IPS-18a (cell line): ENCODE measurements around the gene TIGD2.
"Not testable (repeated sequence)": the region's sequence is repeated elsewhere in the genome, so short reads cannot be mapped to it uniquely, and the experiment has no call there.

Source experiments
- H3K27ac ChIP-seq: one replicate; pipeline ENCODE4 v1.5.1; 2013; ENCODE audit warnings: low read length
- H3K27me3 ChIP-seq: one replicate; pipeline ENCODE4 v1.6.1; 2013; ENCODE audit warnings: mild to moderate bottlenecking, low read length; ENCODE audit not compliant: control insufficient read depth, insufficient read depth
- H3K36me3 ChIP-seq: one replicate; pipeline ENCODE4 v1.6.1; 2013; ENCODE audit warnings: low read depth, low read length; ENCODE audit not compliant: control insufficient read depth
- H3K4me1 ChIP-seq: one replicate; pipeline ENCODE4 v1.6.1; 2013; ENCODE audit warnings: low read depth, low read length; ENCODE audit not compliant: control insufficient read depth
- H3K4me3 ChIP-seq: one replicate; pipeline ENCODE4 v1.5.1; 2013; ENCODE audit warnings: low read length
- H3K9ac ChIP-seq: one replicate; pipeline ENCODE4 v1.6.1; 2013; ENCODE audit warnings: mild to moderate bottlenecking, low read length, moderate library complexity
- H3K9me3 ChIP-seq: one replicate; pipeline ENCODE4 v1.6.1; 2013; ENCODE audit warnings: low read depth, low read length; ENCODE audit not compliant: control insufficient read depth

TIGD2 gene

GRCh38 chr4:89144652-89145051, 33.3 kb downstream of the TIGD2 start:
- H3K9ac ChIP-seq, H3K9me3 ChIP-seq, H3K4me3 ChIP-seq, H3K27me3 ChIP-seq, H3K36me3 ChIP-seq, H3K4me1 ChIP-seq, H3K27ac ChIP-seq: not testable (repeated sequence)

DNA sequence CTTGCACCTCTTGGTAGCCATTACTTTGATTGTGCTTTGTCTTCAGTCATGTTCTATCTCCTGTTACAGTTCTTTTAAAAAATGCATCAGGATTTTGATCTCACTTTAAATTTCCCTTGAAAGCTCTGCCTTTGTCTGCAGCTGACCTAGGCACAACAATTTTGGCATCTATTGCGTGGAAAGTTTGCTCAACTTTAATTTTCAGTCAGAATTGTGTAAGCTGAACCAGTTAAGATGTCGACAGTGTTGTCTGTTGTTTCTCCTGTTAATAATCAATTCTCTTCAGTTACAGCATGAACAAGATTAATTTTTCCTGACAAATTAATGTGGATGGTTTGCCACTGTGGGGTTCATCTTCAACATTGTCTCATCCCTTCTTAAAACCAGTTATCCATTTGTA, 34.9 kb downstream of the TIGD2 start:
- no peaks in the 10 kb centered on the region for H3K36me3 ChIP-seq
- no peaks in the 10 kb centered on the region for H3K4me1 ChIP-seq
- no peak overlapping the region for H3K4me3 ChIP-seq
- no peaks in the 10 kb centered on the region for H3K9me3 ChIP-seq
- no peaks in the 10 kb centered on the region for H3K27me3 ChIP-seq
- no peak overlapping the region for H3K9ac ChIP-seq
- no peak overlapping the region for H3K27ac ChIP-seq

GRCh38 chr4:89152972-89153371, 41.6 kb downstream of the TIGD2 start:
- no peak overlapping the region for H3K4me3 ChIP-seq
- no peaks in the 10 kb centered on the region for H3K27me3 ChIP-seq
- no peaks in the 10 kb centered on the region for H3K36me3 ChIP-seq
- H3K27ac ChIP-seq: no peak overlapping the region
- H3K9ac ChIP-seq: no peak overlapping the region
- no peaks in the 10 kb centered on the region for H3K9me3 ChIP-seq
- peaks cover 22% of the 10 kb centered on the region for H3K4me1 ChIP-seq

DNA sequence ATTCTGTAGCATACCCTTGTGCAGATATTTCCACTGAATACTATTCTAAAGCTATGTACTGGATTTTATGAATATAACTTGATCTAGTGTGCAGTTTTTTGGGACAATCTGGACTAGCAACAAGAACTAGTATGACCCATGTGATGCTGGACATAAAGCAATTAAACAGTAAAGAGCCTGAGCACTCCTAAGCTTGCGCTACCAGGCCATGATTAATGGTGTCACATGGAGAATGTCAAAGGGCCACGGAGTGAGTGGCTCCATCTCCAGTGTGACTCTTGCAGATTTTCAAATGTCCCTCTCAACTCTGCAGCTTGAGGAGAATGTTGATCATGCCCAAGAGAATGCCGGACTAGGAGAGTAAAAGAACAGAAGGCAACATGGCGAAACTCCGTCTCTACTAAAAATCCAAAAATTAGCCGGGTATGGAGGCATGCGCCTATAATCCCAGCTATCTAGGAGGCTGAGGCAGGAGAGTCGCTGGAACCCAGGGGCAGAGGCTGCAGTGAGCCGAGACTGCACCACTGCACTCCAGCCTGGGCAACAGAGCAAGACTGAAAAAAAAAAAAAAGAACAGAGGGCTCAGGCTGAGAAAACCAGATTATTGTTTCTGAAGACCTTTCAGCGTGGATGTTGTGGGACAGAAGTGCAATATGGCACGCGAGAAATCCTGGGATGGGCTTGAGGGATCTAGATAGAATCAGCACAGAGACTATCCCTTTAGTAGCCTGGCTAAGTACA, 45.0 kb downstream of the TIGD2 start:
- Histone ChIP-seq H3K36me3 (no peaks in the 10 kb centered on the region), H3K9ac (no peak overlapping the region), H3K27ac (no peak overlapping the region), H3K9me3 (no peaks in the 10 kb centered on the region), H3K4me1 (peaks cover 22% of the 10 kb centered on the region), H3K4me3 (no peak overlapping the region), H3K27me3 (no peaks in the 10 kb centered on the region)

DNA sequence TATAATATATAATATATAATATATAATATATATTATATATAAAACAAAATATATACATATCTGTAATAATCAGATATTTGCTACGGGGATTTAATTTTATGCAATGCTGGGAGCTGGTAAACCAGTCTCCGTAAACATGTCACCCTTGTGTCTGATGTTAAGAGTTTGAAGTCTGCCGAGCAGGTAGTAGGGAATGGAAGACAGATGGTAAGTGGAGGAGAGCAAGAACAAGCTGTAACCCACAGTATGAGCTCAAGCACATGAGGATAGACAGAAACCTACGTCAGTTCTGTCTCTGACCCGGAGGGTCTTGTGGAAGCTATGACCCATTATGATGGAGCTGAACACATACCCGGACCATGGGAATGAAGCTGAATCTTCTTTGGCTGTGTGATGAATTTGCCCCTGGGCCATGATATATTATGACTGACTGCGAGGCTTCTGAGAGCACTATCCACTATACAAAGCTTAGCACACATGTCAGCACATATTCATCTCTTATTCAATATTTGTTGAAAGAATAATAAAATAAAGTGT, 46.2 kb downstream of the TIGD2 start:
- Histone ChIP-seq H3K27ac (no peak overlapping the region), H3K4me1 (peaks cover 13% of the 10 kb centered on the region), H3K36me3 (no peaks in the 10 kb centered on the region), H3K4me3 (no peak overlapping the region), H3K9ac (no peak overlapping the region), H3K27me3 (no peaks in the 10 kb centered on the region), H3K9me3 (no peaks in the 10 kb centered on the region)

GRCh38 chr4:89158884-89159503, 47.7 kb downstream of the TIGD2 start:
- Histone ChIP-seq H3K27ac (no peak overlapping the region), H3K36me3 (no peaks in the 10 kb centered on the region), H3K9ac (no peak overlapping the region), H3K9me3 (no peaks in the 10 kb centered on the region), H3K27me3 (no peaks in the 10 kb centered on the region), H3K4me3 (no peak overlapping the region), H3K4me1 (peaks cover 2% of the 10 kb centered on the region)

- no peak overlapping the region for H3K4me3 ChIP-seq
- no peaks in the 10 kb centered on the region for H3K9me3 ChIP-seq
- H3K9ac ChIP-seq: no peak overlapping the region
- no peaks in the 10 kb centered on the region for H3K4me1 ChIP-seq
- H3K27me3 ChIP-seq: no peaks in the 10 kb centered on the region
- H3K36me3 ChIP-seq: no peaks in the 10 kb centered on the region
- H3K27ac ChIP-seq: no peak overlapping the region
Observed at GRCh38 chr4:89160806-89161205, 49.5 kb downstream of the TIGD2 start.

GRCh38 chr4:89161841-89162240, 50.5 kb downstream of the TIGD2 start:
- H3K27me3 ChIP-seq: no peaks in the 10 kb centered on the region
- no peak overlapping the region for H3K27ac ChIP-seq
- H3K4me1 ChIP-seq: no peaks in the 10 kb centered on the region
- H3K36me3 ChIP-seq: no peaks in the 10 kb centered on the region
- H3K9me3 ChIP-seq: no peaks in the 10 kb centered on the region
- H3K9ac ChIP-seq: no peak overlapping the region
- no peak overlapping the region for H3K4me3 ChIP-seq

- Histone ChIP-seq H3K4me3 (no peak overlapping the region), H3K9me3 (no peaks in the 10 kb centered on the region), H3K27ac (no peak overlapping the region), H3K27me3 (no peaks in the 10 kb centered on the region), H3K4me1 (no peaks in the 10 kb centered on the region), H3K36me3 (no peaks in the 10 kb centered on the region), H3K9ac (no peak overlapping the region)
Observed at GRCh38 chr4:89162496-89162895, 51.2 kb downstream of the TIGD2 start.

- no peaks in the 10 kb centered on the region for H3K36me3 ChIP-seq
- no peaks in the 10 kb centered on the region for H3K27me3 ChIP-seq
- H3K9me3 ChIP-seq: no peaks in the 10 kb centered on the region
- no peaks in the 10 kb centered on the region for H3K4me1 ChIP-seq
- H3K4me3 ChIP-seq: no peak overlapping the region
- H3K9ac ChIP-seq: no peak overlapping the region
- no peak overlapping the region for H3K27ac ChIP-seq
Observed at GRCh38 chr4:89162987-89163386, 51.7 kb downstream of the TIGD2 start.

DNA sequence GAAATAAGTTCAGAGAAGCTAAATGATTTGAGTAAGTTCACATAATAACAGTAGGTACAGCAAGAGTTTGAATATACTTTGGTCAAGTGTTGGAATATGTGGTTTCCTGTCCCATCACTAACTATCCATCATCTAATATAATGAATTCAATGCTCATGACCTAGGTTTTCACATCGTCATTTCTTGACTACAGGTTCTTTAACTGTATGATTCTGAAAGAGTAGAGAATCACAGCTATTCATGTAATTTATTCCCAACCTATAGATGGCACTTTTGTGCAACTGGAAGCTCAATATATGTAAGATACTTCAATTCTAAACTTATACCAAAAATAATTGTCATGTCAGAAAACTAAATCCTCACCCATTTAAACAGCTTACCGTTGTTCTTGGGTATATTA, 53.1 kb downstream of the TIGD2 start:
- no peaks in the 10 kb centered on the region for H3K9me3 ChIP-seq
- H3K9ac ChIP-seq: no peak overlapping the region
- H3K27ac ChIP-seq: no peak overlapping the region
- H3K27me3 ChIP-seq: no peaks in the 10 kb centered on the region
- H3K36me3 ChIP-seq: no peaks in the 10 kb centered on the region
- no peak overlapping the region for H3K4me3 ChIP-seq
- H3K4me1 ChIP-seq: no peaks in the 10 kb centered on the region
